ENCODE data around the gene SVIL. TPM values are rescaled to one million over a fixed set of nuclear protein-coding genes. Genes with fewer than 3 reads are reported as not detected.
"Not testable (repeated sequence)": the region's sequence is repeated elsewhere in the genome, so short reads cannot be mapped to it uniquely, and the experiment has no call there.

SVIL gene
- total RNA-seq, 1 donor from 2014 or later: 0.62 TPM

- POLR2A ChIA-PET: no interaction called here
- Mint-ChIP-seq H3K27ac (no peak overlapping the region), H3K36me3 (ENCODE audit: low read depth) (no peaks in the 10 kb centered on the region), H3K4me3 (no peak overlapping the region), H3K27me3 (peaks cover 3% of the 10 kb centered on the region), H3K4me1 (no peaks in the 10 kb centered on the region), H3K9me3 (no peaks in the 10 kb centered on the region)
- TF ChIP-seq CTCF (IDR thresholded peaks at IDR 0.05): no peak
- CTCF ChIA-PET: no interaction called here
- DNase-seq (no peak), ATAC-seq (ENCODE audit: low read depth) (no peak)
- intact Hi-C loops (cut with micrococcal nuclease): no loop called here
Observed at GRCh38 chr10:29493697-29494096, 141.1 kb downstream of the SVIL start.

GRCh38 chr10:29492774-29493173 is 142.0 kb downstream of the SVIL start:
- DNase-seq (no peak), ATAC-seq (ENCODE audit: low read depth) (no peak)
- POLR2A ChIA-PET: no interaction called here
- no peaks in the 10 kb centered on the region for H3K9me3 Mint-ChIP-seq
- H3K36me3 Mint-ChIP-seq (ENCODE audit: low read depth): no peaks in the 10 kb centered on the region
- TF ChIP-seq CTCF (IDR thresholded peaks at IDR 0.05): no peak
- intact Hi-C loops (cut with micrococcal nuclease): no loop called here
- no peak overlapping the region for H3K4me3 Mint-ChIP-seq
- H3K27me3 Mint-ChIP-seq: peaks cover 3% of the 10 kb centered on the region
- peaks cover 1% of the 10 kb centered on the region for H3K4me1 Mint-ChIP-seq
- CTCF ChIA-PET: no interaction called here
- H3K27ac Mint-ChIP-seq: no peak overlapping the region

GRCh38 chr10:29491918-29492317 is 142.9 kb downstream of the SVIL start:
- H3K36me3 Mint-ChIP-seq (ENCODE audit: low read depth): no peaks in the 10 kb centered on the region
- ChIA-PET POLR2A (no interaction called here), CTCF (no interaction called here)
- TF ChIP-seq CTCF (IDR thresholded peaks at IDR 0.05): no peak
- H3K27ac Mint-ChIP-seq: no peak overlapping the region
- H3K4me1 Mint-ChIP-seq: peaks cover 4% of the 10 kb centered on the region
- DNase-seq: no peak
- ATAC-seq (ENCODE audit: low read depth): no peak
- H3K4me3 Mint-ChIP-seq: no peak overlapping the region
- intact Hi-C loops (cut with micrococcal nuclease): no loop called here
- peaks cover under 1% of the 10 kb centered on the region for H3K27me3 Mint-ChIP-seq
- no peaks in the 10 kb centered on the region for H3K9me3 Mint-ChIP-seq

- ATAC-seq (ENCODE audit: low read depth); CTCF ChIA-PET; DNase-seq; POLR2A ChIA-PET; H3K27me3 Mint-ChIP-seq; intact Hi-C loops (cut with micrococcal nuclease); H3K4me1 Mint-ChIP-seq; H3K36me3 Mint-ChIP-seq (ENCODE audit: low read depth); H3K9me3 Mint-ChIP-seq; H3K4me3 Mint-ChIP-seq; H3K27ac Mint-ChIP-seq: not testable (repeated sequence)
Observed at GRCh38 chr10:29490781-29491280, 143.9 kb downstream of the SVIL start.

GRCh38 chr10:29488471-29488870 is 146.3 kb downstream of the SVIL start:
- H3K36me3 Mint-ChIP-seq (ENCODE audit: low read depth); ATAC-seq (ENCODE audit: low read depth); DNase-seq; H3K27ac Mint-ChIP-seq; POLR2A ChIA-PET; H3K9me3 Mint-ChIP-seq; H3K4me3 Mint-ChIP-seq; H3K27me3 Mint-ChIP-seq; H3K4me1 Mint-ChIP-seq; intact Hi-C loops (cut with micrococcal nuclease): not testable (repeated sequence)
- CTCF ChIA-PET: interaction anchor here (0.6 kb wide), 1 partner anchor 8 kb away, joined by 3 read pairs; no protein-coding TSS in a partner anchor

GRCh38 chr10:29487884-29488266 is 146.9 kb downstream of the SVIL start:
- ATAC-seq (ENCODE audit: low read depth): not testable (repeated sequence)
- CTCF ChIA-PET: interaction anchor here (0.6 kb wide), 1 partner anchor 9 kb away, joined by 3 read pairs; no protein-coding TSS in a partner anchor

GRCh38 chr10:29487032-29487883 is 147.5 kb downstream of the SVIL start:
- H3K36me3 Mint-ChIP-seq (ENCODE audit: low read depth); H3K27me3 Mint-ChIP-seq; intact Hi-C loops (cut with micrococcal nuclease); DNase-seq; H3K4me3 Mint-ChIP-seq; H3K27ac Mint-ChIP-seq; ATAC-seq (ENCODE audit: low read depth); H3K9me3 Mint-ChIP-seq; H3K4me1 Mint-ChIP-seq; POLR2A ChIA-PET: not testable (repeated sequence)
- CTCF ChIA-PET: interaction anchor here (1.0 kb wide), 1 partner anchor 9 kb away, joined by 3 read pairs; no protein-coding TSS in a partner anchor

More at GRCh38 chr10:29487884-29488266, 146.9 kb downstream of the SVIL start:
- H3K27ac Mint-ChIP-seq; DNase-seq; H3K9me3 Mint-ChIP-seq; POLR2A ChIA-PET; H3K4me3 Mint-ChIP-seq; H3K27me3 Mint-ChIP-seq; H3K4me1 Mint-ChIP-seq; intact Hi-C loops (cut with micrococcal nuclease); H3K36me3 Mint-ChIP-seq (ENCODE audit: low read depth): not testable (repeated sequence)

Measured in activated B cell treated with CpG ODN at 0.5 μM for 24 hours (primary cell).